BLaER1 (cell line): ENCODE results near the gene PNKP.

Experiments
- H3K27ac ChIP-seq: shearing (Covaris generic); formaldehyde crosslinking; 2 replicates; pipeline ENCODE4 v1.8.1; 2022
- H3K27me3 ChIP-seq: shearing (Covaris generic); formaldehyde crosslinking; 2 replicates; pipeline ENCODE4 v1.8.1; 2022
- H3K36me3 ChIP-seq: shearing (Covaris generic); formaldehyde crosslinking; 2 replicates; pipeline ENCODE4 v1.8.1; 2022
- H3K4me1 ChIP-seq: shearing (Covaris generic); formaldehyde crosslinking; 2 replicates; pipeline ENCODE4 v1.8.1; 2022
- H3K4me2 ChIP-seq: shearing (Covaris generic); formaldehyde crosslinking; 2 replicates; pipeline ENCODE4 v1.8.1; 2022
- H3K4me3 ChIP-seq: shearing (Covaris generic); formaldehyde crosslinking; 2 replicates; pipeline ENCODE4 v1.8.1; 2022
- H3K9ac ChIP-seq: shearing (Covaris generic); formaldehyde crosslinking; 2 replicates; pipeline ENCODE4 v1.8.1; 2022
- H3K9me3 ChIP-seq: shearing (Covaris generic); formaldehyde crosslinking; 2 replicates; pipeline ENCODE4 v1.8.1; 2022
- H4K20me1 ChIP-seq: shearing (Covaris generic); formaldehyde crosslinking; 2 replicates; pipeline ENCODE4 v1.8.1; 2022
- Cebpa-rat ChIP-seq: shearing (Covaris generic); IDR thresholded peaks from 2 replicates; pipeline ENCODE4 v1.8.1; 2022

The PNKP gene

GRCh38 chr19:49866933-49867782 is at the start of gene PNKP:
PNKP (minus strand) TSS chr19:49867576; CDS start chr19:49867204, 372 bp downstream.
- Histone ChIP-seq H3K4me2 (peak within 1 kb of the TSS; percentile 96), H3K9ac (peak within 1 kb of the TSS; percentile 85), H3K27ac (peak within 1 kb of the TSS; percentile 75), H4K20me1 (peaks cover 47% of the 10 kb centered on the region), H3K4me3 (peak within 1 kb of the TSS; percentile 93), H3K9me3 (no peaks in the 10 kb centered on the region), H3K27me3 (no peaks in the 10 kb centered on the region), H3K4me1 (peaks cover 51% of the 10 kb centered on the region), H3K36me3 (peaks cover 40% of the 10 kb centered on the region)
- no peak for TF ChIP-seq Cebpa-rat

- H3K27ac ChIP-seq: no peak overlapping the region
- peaks cover 51% of the 10 kb centered on the region for H3K4me1 ChIP-seq
- no peak overlapping the region for H3K4me2 ChIP-seq
- H3K4me3 ChIP-seq: no peak overlapping the region
- peaks cover 99% of the 10 kb centered on the region for H4K20me1 ChIP-seq
- H3K27me3 ChIP-seq: no peaks in the 10 kb centered on the region
- no peak overlapping the region for H3K9ac ChIP-seq
- peaks cover 96% of the 10 kb centered on the region for H3K36me3 ChIP-seq
- no peak for TF ChIP-seq Cebpa-rat
- H3K9me3 ChIP-seq: no peaks in the 10 kb centered on the region
Observed at GRCh38 chr19:49915271-49915670, 47.9 kb upstream of the PNKP start.

GRCh38 chr19:49913720-49914119 is 46.3 kb upstream of the PNKP start:
- TF ChIP-seq Cebpa-rat: no peak
- H3K27me3 ChIP-seq: no peaks in the 10 kb centered on the region
- H3K9me3 ChIP-seq: no peaks in the 10 kb centered on the region
- H4K20me1 ChIP-seq: peaks cover 99% of the 10 kb centered on the region
- no peak overlapping the region for H3K4me2 ChIP-seq
- H3K27ac ChIP-seq: no peak overlapping the region
- H3K4me3 ChIP-seq: no peak overlapping the region
- H3K4me1 ChIP-seq: peaks cover 48% of the 10 kb centered on the region
- peaks cover 98% of the 10 kb centered on the region for H3K36me3 ChIP-seq
- H3K9ac ChIP-seq: no peak overlapping the region

GRCh38 chr19:49912965-49913685 is 45.7 kb upstream of the PNKP start:
- H3K4me1 ChIP-seq: peaks cover 51% of the 10 kb centered on the region
- no peak overlapping the region for H3K9ac ChIP-seq
- H3K9me3 ChIP-seq: no peaks in the 10 kb centered on the region
- H3K27ac ChIP-seq: no peak overlapping the region; the same call in 1 of the 2 replicates
- no peak for TF ChIP-seq Cebpa-rat
- H3K4me2 ChIP-seq: no peak overlapping the region
- H3K27me3 ChIP-seq: no peaks in the 10 kb centered on the region
- H4K20me1 ChIP-seq: peaks cover 100% of the 10 kb centered on the region
- H3K36me3 ChIP-seq: peaks cover 99% of the 10 kb centered on the region
- H3K4me3 ChIP-seq: no peak overlapping the region

GRCh38 chr19:49911381-49912145 is 44.2 kb upstream of the PNKP start:
- Histone ChIP-seq H3K27ac (peak overlapping the region; percentile 57; the same call in 1 of the 2 replicates), H3K9me3 (no peaks in the 10 kb centered on the region), H3K4me1 (peaks cover 57% of the 10 kb centered on the region), H3K4me2 (peak overlapping the region; percentile 35; the same call in 1 of the 2 replicates), H3K27me3 (no peaks in the 10 kb centered on the region), H3K9ac (peak overlapping the region; percentile 17; the same call in 1 of the 2 replicates), H4K20me1 (peaks cover 100% of the 10 kb centered on the region), H3K36me3 (peaks cover 99% of the 10 kb centered on the region), H3K4me3 (no peak overlapping the region)
- TF ChIP-seq Cebpa-rat: no peak

- Histone ChIP-seq H3K4me2 (no peak overlapping the region), H3K4me3 (no peak overlapping the region), H3K36me3 (peaks cover 97% of the 10 kb centered on the region), H3K4me1 (peaks cover 70% of the 10 kb centered on the region), H3K9ac (0 out of 2 replicates have a peak overlapping the region, but pooled peaks have one; percentile 19), H4K20me1 (peaks cover 100% of the 10 kb centered on the region), H3K27me3 (no peaks in the 10 kb centered on the region), H3K27ac (no peak overlapping the region; the same call in 1 of the 2 replicates), H3K9me3 (no peaks in the 10 kb centered on the region)
- no peak for TF ChIP-seq Cebpa-rat
Observed at GRCh38 chr19:49910179-49910578, 42.8 kb upstream of the PNKP start.

- H3K9me3 ChIP-seq: no peaks in the 10 kb centered on the region
- no peak for TF ChIP-seq Cebpa-rat
- peaks cover 85% of the 10 kb centered on the region for H3K4me1 ChIP-seq
- peak overlapping the region; percentile 26 for H3K4me2 ChIP-seq
- H3K9ac ChIP-seq: no peak overlapping the region
- H3K4me3 ChIP-seq: no peak overlapping the region
- H3K27me3 ChIP-seq: no peaks in the 10 kb centered on the region
- peaks cover 94% of the 10 kb centered on the region for H4K20me1 ChIP-seq
- peaks cover 83% of the 10 kb centered on the region for H3K36me3 ChIP-seq
- no peak overlapping the region for H3K27ac ChIP-seq
Observed at GRCh38 chr19:49908480-49909420, 41.4 kb upstream of the PNKP start.

GRCh38 chr19:49907745-49908446 is 40.5 kb upstream of the PNKP start:
- peak overlapping the region; percentile 26 for H3K4me2 ChIP-seq
- H3K27ac ChIP-seq: no peak overlapping the region
- H3K36me3 ChIP-seq: peaks cover 74% of the 10 kb centered on the region
- H3K9me3 ChIP-seq: no peaks in the 10 kb centered on the region
- no peak for TF ChIP-seq Cebpa-rat
- no peak overlapping the region for H3K4me3 ChIP-seq
- H4K20me1 ChIP-seq: peaks cover 86% of the 10 kb centered on the region
- peaks cover 90% of the 10 kb centered on the region for H3K4me1 ChIP-seq
- no peaks in the 10 kb centered on the region for H3K27me3 ChIP-seq
- H3K9ac ChIP-seq: no peak overlapping the region
